Non-pigmented ciliary epithelial cell (primary cell): ENCODE results near the gene ZNF407.
"Not testable (repeated sequence)": the region's sequence is repeated elsewhere in the genome, so short reads cannot be mapped to it uniquely, and the experiment has no call there.

ENCODE experiments used
- DNase-seq: peaks from one replicate; pipeline ENCODE4 v3.0.0-alpha.2; 2010; ENCODE audit warnings: low read depth

ZNF407 gene, protein sequence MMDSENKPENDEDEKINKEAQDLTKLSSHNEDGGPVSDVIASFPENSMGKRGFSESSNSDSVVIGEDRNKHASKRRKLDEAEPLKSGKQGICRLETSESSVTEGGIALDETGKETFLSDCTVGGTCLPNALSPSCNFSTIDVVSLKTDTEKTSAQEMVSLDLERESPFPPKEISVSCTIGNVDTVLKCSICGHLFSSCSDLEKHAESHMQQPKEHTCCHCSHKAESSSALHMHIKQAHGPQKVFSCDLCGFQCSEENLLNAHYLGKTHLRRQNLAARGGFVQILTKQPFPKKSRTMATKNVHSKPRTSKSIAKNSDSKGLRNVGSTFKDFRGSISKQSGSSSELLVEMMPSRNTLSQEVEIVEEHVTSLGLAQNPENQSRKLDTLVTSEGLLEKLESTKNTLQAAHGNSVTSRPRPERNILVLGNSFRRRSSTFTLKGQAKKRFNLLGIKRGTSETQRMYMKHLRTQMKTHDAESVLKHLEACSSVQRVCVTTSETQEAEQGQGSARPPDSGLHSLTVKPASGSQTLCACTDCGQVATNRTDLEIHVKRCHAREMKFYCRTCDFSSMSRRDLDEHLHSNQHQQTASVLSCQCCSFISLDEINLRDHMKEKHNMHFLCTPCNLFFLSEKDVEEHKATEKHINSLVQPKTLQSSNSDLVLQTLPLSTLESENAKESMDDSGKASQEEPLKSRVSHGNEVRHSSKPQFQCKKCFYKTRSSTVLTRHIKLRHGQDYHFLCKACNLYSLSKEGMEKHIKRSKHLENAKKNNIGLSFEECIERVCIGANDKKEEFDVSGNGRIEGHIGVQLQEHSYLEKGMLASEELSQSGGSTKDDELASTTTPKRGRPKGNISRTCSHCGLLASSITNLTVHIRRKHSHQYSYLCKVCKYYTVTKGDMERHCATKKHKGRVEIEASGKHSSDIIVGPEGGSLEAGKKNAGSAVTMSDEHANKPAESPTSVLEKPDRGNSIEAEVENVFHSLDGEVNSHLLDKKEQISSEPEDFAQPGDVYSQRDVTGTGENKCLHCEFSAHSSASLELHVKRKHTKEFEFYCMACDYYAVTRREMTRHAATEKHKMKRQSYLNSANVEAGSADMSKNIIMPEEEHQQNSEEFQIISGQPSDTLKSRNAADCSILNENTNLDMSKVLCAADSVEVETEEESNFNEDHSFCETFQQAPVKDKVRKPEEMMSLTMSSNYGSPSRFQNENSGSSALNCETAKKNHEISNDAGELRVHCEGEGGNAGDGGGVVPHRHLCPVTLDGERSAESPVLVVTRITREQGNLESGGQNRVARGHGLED (N-terminal part only)

DNA sequence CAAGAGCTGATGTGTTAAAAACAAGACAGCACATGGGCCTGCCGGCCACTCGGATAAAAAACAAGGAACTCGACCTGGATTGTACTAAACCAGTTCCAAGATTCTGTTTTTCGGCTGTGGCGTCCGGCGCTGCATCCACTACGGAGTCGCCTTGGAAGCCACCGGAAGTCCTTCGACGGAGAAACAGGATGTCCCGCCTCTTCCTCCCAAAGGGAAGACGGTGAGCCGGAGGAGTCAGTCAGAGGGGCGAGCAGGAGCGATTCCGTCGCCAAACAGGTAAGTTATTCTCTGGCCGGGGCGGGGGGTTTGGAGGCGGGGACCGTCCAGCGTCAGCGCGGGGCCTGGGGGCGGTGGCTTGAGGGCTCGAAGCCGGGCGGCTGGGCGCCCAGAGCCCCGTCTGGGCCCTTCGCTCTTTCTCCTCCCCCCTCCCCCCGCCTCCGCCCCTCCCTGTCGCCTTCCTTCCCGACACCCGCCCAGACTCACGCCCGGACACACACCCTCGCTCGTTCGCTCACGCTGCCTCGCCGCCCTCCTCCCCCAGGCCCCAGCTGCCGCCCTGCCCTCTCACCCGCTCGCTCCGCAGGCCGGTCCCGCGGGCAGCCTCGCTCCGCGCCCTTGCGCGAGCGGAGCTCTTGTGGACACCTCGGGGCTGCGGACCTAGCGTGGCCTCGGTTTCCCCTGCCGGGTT lies at the start of gene ZNF407:
Gene ZNF407 (plus strand): TSS at position 209 of the 688 bp plus-strand sequence. CDS start 33,150 bp downstream, outside the sequence.
- peak; percentile 54 for DNase-seq

DNA sequence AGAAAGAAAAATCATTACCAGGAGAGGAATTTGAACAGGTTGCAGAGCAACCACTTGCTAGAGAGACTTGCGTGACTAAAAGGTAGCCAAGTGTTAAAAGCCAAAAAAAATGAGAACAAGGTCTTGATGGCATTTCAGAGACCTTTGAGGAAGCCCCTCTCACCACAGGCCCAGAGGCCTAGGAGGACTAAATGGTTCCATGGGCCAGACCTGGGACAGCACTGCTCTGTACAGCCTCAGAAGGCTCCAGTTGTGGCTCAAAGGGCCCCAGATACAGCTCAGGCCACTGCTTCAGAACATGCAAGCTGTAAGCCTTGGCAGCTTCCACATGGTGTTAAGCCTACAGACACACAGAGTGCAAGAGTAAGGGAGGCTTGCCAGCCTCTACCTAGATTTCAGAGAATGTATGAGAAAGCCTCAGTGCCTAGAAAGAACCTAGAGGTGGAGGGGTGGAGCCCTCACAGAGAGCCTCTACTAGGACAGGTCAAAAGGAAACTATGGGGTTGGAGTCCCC lies 48.0 kb upstream of the ZNF407 start:
- DNase-seq, result no peak

DNA sequence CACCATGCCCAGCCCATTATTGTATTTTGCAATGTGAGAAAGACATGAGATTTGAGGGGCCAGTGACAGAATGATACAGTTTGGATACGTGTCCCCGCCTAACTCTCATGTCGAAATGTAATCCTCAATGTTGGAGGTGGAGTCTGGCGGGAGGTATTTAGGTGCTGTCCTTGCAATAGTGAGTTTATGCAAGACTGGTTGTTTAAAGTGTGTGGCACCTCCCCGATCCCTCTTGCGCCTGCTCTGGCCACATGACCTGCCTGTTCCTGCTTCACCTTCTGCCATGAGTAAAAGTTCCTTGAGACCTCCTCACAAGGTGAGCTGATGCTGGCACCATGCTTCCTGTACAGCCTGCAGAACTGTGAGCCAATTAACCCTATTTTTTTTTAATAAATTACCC lies 46.8 kb upstream of the ZNF407 start:
- DNase-seq, result no peak

DNA sequence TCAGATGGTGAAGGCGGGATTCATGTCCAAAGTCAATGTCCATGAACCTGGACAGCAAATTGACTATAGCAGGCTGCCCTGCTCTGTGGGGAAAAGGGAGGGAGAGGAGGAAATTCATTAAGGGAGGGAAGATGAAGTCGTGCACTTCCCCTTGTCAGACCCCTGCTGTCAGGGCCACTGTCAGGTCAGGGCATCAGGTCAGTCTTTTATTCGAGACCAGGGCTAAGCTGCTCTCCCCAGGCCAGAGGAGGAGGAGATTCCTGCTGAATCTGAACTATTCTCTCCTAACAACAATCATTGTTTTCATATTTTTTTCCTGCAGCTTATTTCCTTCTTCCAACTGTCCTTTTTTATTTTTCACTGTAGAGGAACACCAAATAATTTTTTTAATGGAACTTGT lies 46.2 kb upstream of the ZNF407 start:
- no peak for DNase-seq

DNA sequence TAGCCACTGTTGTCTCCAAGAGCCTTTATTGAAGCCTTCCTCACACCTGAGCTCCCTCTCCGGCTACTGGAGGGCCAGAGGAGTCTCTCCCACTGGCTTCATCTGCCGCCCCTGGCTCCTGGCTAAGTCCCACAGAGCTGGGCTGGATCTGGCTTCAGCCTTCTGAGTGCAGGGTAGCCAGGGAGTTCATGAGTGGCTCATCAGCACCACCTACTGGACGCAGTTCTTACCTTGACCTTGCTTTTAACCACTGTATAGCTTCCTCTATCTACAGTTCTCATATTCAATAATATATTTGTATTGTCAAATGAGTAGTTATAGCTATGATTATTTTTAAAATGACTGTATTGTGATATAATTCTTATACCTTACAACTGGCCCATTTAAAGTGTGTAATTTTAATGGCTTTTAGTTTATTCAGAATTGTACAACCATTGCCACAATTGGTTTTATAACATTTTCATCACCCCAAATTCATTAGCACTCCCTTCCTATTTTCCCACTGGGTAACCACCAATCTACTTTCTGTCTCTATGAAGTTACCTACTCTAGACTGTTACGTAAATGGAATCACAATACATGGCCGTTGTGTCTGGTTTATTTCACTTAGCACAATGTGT lies 45.6 kb upstream of the ZNF407 start:
- DNase-seq, result peak; percentile 50

DNA sequence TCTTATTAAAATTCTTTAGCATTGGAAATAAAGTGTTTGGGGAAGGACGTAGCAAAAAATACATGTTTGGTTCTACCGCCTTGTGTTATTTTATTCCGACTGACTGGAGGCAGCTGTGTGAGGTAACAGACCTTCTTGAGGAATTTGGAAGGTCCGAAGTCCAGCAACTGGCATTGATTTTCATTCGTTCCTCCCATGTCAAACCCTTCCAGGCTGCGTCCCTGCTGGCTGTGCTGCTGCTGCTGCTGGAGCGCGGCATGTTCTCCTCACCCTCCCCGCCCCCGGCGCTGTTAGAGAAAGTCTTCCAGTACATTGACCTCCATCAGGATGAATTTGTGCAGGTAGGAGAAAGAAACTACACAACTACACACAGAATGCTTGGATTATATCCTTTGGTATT lies 41.5 kb upstream of the ZNF407 start:
- no peak for DNase-seq

DNA sequence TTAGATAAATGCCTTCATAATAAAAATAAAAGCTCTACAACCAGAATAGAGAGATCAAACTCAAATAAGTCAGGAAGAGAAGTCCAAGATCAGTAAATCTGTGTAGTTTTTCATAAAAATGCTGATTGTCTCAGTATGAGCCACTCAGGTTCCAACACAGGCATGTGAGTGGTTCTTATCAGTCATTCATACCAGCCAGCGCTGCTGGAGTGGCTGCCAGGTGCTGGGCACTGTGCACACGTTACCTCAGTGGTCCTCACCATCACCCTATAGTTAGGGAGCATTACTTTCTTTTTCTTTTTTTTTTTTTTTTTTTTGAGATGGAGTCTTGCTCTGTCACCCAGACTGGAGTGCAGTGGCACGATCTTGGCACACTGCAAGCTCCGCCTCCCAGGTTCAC lies 39.6 kb upstream of the ZNF407 start:
- no peak for DNase-seq

DNA sequence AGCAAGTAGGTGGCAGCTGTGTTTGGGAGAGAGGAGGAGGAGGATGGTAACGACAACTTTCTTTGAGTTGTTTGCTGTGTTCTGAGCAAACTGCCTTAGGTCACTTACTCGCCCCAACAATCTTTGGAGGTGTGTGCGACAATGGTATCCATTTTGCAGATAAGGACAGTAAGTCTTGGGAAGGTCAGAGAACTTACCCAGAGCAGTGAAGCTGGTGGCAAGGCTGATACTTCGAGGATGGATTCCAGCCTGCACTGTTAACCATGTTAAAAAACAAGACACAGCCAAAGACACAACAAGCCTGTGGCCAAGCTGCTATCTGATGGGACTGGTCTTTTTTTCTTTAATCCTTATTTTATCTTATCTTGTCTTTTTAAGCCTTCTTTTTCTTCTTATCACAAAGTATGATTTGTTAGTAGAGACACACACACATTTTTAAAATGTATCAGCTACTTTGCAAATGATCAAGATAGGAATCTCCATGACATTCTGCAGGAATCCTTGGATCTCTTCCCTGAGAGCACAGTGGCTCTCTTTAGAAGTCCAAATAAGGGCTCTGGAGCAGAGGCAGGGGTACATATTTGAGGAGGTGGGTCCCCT lies 35.4 kb upstream of the ZNF407 start:
- no peak for DNase-seq

DNA sequence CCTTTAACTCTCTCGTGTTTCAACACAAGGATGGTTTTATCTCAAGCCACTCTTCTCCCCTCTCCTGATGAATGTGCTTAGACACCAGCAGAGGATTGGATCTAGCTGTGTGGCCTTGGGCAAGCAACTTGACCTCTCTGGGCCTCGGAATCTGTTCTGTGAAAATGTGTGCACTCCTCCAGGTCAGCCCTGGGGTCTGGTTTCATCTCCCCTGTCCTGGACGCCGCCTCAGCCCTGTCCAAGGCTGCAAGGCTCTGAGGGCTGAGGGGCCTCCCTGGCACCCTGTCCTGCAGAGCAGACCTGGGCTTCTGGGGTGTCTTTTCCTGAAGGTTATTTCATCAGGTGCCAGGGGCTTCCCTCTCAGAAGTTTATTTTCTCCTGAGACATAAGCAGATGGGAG lies 34.9 kb upstream of the ZNF407 start:
- DNase-seq, result no peak

DNA sequence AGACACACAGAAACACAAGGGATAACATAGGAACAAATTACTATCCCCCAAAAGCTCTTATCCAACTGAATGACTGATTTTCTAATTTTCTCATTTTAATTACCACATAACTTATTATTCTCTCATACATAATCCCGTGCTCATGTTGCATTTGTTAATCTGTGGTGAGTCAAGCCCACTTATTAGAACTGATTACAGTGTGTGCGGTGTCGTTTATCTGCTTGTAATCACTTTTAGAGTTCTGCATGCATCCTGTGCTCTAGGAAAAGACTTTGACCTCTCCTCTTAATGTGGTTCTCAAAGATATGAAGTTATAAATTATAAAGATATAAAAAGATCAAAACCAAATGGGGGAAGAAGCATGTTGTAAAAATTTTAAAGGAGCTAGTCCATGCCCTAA lies 33.7 kb upstream of the ZNF407 start:
- no peak for DNase-seq

DNA sequence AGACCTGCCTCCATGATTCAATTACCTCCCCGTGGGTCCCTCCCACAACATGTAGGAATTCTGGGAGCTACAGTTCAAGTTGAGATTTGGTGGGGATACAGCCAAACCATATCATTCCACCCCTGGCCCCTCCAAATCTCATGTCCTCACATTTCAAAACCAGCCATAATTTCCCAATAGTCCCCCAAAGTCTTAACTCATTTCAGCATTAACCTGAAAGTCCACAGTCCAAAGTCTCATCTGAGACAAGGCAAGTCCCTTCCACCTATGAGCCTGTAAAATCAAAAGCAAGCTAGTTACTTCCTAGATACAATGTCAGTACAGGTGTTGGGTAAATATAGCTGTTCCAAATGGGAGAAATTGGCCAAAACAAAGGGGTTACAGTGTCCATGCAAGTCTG lies 32.5 kb upstream of the ZNF407 start:
- not testable (repeated sequence) for DNase-seq

DNA sequence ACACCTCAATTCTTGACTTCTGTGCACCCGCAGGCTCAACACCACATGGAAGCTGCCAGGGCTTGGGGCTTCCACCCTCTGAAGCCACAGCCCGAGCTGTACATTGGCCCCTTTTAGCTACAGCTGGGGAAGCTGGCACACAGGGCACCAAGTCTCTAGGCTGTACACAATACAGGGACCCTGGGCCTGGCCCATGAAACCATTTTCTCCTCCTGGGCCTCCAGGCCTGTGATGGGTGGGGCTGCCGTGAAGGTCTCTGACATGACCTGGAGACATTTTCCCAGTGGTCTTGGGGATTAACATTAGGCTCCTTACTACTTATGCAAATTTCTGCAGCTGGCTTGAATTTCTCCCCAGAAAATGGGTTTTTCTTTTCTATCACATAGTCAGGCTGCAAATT lies 31.7 kb upstream of the ZNF407 start:
- not testable (repeated sequence) for DNase-seq

DNA sequence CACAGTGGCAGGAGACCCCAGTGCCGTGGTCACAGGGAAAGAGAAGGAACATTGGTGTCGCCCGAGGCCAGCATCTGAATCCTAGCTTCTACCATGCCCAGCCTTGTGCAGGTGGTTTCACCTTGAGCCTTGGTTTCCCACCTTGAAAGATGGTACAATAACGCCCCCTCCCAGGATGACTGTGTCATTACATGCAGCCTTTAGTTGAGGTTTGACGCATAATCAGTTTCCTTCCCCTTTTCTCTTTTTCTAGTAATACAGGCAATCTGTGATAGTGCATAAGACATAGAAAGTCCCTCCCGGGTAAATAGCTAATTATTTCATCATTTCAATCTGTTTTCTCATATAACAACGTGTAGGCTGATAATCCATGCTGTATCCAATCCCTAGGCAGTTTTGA lies 29.8 kb upstream of the ZNF407 start:
- no peak for DNase-seq

DNA sequence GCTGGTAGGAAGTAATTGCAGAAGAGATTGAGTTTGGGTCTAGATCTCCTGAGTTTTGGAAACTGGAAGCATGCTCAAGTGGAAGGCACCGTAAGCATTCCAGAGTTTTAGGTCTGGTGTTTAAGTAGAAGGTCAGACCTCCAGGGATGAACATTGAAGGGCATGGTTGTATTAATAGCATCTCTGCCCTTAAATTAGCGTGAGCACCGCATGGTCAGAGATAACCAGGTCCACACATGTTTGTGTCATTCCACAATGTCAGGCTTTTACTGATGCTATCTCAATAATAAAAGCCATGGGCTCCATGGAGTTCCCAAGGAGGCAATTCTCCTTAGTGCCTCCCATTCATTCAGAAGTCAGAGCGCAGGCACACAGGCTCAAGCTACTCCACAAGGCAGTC lies 28.3 kb upstream of the ZNF407 start:
- DNase-seq, result no peak

DNA sequence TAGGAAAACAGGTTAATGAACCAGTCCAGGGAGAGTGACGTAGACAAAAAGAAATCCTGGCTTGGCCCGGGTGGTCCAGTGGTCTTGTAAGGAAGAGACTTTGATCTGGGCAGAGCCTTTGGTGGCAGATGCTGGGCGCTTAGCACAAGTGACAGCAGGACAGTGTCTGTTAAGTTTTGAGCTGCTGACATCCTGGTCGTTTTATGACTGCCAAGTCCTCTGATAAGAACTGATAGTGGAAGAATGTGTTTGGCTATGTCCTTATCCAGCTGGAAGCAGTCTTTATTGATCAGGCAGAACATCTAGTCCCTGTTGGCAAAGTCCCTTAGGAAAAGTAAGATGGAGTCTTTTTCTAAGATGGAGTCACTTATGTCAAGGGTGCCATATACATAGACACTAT lies 27.4 kb upstream of the ZNF407 start:
- no peak for DNase-seq

DNA sequence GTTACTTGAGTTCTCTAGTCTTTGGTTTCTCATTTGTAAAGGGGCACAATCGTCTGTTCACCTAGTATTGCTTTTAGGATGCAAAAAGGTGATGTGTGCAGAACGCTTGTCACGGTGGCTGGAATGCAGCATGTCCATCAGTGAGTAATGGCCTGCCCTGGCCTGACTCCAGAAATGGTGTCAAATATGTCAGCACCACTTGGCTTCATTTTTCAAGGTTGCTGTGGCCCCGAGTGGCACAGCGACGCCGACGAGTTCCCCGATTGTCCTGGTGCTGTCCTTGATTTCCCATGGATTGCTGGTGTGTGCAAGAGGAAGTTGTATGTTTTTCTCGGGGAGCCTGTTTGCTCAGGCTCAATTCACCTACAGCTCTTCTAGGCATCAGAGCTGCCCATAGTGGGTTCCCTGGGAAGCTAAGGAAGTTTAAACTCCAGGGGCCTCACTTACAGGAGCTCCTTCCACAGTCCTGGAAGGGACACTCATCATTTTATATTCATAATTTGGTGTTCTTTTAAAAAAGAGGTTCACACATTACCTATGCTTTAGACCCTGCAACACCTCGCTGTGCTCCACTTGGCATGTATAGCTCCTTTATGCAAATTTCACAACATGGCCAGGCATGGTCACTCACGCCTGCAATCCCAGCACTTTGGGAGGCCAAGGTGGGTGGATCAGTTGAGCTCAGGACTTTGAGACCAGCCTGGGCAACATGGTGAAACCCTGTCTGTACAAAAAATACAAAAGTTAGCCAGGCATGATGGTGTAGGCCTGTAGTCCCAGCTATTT lies 25.6 kb upstream of the ZNF407 start:
- no peak for DNase-seq

DNA sequence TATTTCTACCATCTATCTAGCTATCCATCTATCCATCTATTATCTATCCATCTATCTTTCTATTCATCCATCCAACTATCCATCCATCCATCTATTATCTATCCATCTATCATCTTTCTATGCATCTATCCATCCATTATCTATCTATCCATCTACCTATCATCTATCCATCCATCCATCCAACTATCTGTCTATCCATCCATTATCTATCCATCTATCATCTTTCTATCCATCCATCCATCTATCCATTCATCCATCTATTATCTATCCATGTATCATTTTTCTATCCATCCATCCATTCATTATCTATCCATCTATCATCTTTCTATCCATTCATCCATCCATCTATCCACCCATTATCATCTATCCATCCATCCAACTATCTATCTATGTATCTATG lies 24.6 kb upstream of the ZNF407 start:
- no peak for DNase-seq

DNA sequence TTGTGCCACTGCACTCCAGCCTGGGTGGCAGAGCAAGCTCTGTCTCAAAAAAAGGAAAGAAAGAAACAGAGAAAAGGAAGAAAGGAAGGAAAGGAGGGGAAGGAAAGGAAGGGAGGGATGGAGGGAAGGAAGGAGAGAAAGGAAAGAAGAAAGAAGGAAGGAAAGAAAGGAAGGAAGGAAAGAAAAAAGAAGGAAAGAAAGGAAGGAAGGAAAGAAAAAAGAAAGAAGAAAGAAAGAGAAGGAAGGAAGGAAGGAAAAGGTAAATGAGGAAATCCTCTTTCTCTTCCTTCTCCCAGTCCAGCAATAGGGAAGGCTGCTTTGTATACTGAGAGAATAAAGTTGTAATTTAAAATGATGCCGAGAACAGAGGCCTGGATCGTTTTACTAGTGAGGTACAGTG lies 22.8 kb upstream of the ZNF407 start:
- no peak for DNase-seq

DNA sequence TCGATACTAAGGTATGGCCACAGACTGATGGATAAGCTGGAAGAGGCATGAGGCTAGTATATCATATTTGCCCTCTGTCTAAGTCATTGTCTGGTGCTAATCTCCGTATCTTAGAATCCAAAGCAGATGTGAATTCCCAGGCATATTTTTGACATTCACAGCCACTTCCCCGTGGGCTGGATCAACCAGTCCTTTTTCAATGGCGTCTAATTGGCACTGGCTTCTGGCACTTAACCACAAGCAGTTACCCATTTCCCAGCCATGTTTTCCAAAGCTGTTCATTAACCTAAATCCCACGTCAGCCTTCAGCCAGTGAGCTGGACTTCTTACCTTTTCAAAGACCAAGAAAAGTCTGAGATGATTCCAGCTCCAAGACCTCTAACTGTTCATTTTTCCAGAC lies 20.7 kb upstream of the ZNF407 start:
- DNase-seq, result no peak
